GM19351 (cell line): Measurements from ENCODE around the gene DPH5.
"Not testable (repeated sequence)": the region's sequence is repeated elsewhere in the genome, so short reads cannot be mapped to it uniquely, and the experiment has no call there.

Source experiments
- ATAC-seq: cut with Tn5 transposase; IDR thresholded peaks from one replicate; pipeline ENCODE4 v1.9.1; 2021; ENCODE audit warnings: mild to moderate bottlenecking, moderate library complexity; ENCODE audit not compliant: unreplicated experiment

Gene DPH5

DNA sequence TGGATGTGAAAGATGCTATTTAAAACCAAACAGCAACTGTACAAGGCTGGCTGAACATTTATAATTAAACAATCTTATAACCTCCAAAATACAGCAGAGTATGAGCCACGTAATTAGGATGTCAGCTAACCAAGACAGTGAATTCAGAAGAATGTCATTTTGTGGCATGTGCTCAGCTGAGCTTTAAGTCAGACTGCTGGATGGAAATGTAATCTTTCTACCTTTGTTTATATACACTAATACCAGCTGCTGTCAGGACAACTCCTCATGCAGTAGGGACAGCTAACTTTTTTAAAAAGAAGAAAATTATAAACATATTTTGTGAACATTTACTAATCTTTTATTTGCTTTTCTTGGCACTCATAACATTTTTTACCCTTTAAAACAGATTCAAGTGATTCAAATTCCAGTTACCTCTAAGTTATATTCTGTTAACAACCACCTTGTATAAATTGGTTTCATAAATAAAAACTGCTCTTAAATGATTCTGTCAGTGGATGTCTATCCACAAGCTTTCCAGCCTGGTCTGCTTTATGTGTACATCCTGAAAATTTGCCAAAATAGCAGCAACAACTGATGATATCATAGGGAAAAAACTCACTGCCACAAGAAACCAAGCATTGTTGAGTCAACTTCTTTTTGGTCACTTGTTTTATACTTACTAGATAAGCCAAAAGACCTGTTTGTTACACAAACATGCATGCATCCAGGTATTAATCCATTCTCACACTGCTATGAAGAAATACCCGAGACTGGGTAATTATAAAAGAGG lies 36.1 kb downstream of the DPH5 start:
- ATAC-seq: no peak

DNA sequence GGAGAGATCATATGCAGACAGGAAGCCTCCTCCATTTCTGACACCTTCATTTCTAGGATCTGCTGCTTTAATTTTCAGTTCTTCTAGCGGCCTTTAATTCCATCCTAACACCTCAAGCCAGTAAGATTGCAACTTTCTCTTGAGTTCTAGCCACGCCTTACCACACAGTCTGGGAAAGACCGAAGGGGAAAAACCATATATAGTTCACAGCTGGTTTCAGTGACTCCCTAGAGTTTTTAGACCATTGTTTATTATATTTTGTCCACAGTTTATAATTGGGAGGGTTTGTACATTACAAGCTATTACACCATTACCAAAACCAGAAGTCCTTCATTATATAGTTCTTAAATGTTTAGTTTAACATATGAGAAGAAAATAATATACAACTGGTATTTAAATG lies 37.5 kb downstream of the DPH5 start:
- ATAC-seq: no peak

DNA sequence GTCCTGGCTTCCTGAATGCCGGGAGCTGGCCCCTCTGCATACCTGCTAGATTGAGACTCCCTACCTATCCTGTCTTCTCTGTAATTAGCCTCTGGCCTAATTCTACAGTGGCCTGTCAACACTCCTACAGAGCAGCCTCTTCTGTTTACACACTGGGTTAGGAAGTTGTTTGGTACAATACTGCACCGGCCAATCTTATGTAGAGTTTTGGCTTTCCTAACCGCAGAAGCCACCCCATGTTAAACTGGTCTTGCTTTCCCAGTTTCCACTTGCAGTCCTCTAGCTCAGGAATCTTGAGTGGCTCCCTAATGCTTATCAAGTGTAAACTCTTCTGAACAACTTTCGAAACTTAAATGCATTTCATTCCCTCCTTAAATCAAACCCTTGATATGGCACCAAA lies 42.8 kb downstream of the DPH5 start:
- ATAC-seq: no peak

DNA sequence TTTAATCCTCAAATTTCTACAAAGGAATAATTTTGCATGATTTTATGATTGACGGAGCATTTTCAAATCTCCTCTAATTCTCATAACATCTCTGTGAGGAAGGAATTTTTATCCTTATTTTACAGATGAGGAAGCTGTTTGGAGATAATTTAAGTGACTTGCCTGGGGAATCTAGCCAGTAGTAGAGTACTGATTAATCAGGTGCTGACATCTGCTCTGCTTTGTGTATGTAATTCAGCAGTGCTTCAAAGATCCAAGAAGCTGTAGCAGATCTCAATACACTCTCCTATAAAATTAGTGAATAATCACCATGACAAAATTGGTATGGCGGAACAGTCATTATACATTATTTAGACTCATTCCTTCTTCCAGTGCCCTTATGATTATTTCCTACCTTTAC lies 46.0 kb downstream of the DPH5 start:
- no peak for ATAC-seq

DNA sequence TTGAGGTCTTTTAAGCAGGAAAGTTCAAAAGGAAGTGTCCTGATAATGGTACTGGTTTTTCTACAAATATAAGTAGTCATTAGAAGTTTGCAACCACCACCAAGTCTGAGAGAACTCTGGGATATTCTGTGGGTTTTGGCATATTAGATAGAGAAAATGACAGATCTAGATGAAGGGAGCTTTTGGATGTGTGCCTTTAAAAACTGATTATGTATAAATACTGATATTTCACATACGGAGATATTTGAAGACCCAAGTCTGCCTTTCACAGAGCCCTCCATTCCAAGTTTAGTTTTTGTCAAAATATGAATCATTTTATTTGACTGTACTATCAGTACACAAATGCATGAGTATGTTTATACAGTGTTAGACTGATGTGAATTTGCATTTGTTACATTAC lies 48.6 kb downstream of the DPH5 start:
- no peak for ATAC-seq

DNA sequence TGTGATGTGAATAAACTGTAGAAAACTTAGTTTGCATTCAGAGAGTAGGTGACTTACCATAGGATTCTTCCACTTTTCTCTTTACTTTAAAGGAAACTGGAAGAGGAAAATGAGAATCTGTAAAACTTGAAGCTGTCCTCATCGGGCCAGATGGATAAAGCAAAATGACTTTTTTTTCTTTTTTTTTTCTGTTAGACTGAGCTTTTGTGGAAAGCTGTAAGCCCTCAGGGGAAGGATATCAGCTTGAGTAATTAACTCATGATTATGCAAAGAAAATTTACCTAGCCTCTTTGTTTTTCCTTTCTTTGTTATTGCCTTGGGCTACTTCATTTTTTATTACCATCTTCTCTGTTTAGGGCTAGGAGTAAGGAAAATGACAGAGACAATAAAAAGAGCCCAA lies 53.4 kb downstream of the DPH5 start:
- no peak for ATAC-seq

DNA sequence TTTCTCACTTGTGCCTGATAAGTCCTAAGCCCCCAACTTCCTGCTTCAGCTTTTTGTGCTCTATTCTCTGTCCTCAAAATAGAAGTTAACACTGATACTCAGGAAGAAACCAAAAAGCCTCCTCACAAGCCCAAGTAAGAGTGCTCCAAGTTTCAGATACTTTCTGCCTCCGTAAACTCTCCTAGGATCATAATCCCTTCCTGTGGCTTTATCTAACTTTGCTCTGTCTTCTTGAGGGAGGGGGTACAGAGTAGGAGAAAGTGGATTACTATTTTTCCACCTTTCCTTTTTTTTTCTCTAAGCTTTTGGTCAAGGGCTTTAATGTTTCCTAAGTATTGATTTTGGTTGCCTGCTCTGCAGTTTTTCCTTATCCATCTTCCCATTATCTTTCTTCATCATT lies 54.6 kb downstream of the DPH5 start:
- ATAC-seq: no peak

DNA sequence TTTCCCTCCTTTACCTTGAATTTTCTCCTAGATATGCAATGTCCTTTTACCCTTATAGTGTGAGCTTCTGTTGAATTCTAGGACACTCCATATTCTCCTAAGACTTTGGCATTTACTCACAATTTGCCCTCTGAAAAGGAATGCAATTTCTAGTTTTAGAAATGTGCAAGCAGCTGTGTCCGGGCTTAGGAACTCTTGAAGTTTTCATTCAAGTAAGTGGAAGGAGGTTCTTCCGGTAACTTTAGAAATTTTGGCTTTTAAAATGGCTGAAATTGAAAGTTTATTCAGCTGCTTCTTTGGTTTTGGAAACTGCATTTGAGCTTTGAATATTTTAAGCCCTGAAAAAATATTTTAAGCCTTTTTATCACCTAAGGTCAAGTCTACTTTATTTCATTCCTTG lies 56.3 kb downstream of the DPH5 start:
- no peak for ATAC-seq

DNA sequence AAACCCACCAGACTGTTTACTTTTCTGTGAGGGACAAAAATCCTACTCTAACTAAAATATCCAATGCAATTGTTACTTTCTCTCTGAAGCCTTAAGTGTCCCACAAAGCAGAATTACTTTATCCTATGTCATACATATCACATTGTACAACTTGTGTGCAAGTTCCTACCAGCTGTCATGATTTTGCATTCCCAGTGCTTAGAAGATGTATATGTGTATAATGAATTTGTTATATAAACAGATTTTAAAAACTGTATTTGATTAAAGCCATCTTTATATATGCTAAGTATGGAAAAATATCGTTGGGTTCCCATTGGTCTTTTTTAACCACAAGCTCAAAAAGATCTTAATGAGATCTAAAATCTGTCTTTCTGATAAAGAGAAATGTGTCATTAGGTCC lies 57.0 kb downstream of the DPH5 start:
- ATAC-seq: no peak

DNA sequence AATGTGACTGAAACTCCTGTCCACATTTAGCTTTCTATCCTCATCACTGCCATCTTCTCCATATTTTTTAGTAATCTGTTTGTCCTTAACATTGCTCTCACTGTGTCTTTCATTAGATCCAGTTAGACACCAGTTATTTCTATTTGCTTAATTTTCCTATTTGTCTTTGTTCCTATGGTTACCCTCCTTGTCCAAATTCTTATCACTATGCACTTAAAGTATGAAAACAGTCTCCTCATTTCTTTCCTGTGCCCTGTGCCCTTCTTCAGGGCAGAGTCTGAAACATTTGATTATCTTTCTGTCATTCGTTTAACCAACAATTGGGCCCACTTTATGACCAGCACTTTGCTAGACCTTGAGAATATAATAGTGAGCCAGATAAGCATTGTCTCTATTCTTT lies 65.5 kb downstream of the DPH5 start:
- ATAC-seq: no peak

DNA sequence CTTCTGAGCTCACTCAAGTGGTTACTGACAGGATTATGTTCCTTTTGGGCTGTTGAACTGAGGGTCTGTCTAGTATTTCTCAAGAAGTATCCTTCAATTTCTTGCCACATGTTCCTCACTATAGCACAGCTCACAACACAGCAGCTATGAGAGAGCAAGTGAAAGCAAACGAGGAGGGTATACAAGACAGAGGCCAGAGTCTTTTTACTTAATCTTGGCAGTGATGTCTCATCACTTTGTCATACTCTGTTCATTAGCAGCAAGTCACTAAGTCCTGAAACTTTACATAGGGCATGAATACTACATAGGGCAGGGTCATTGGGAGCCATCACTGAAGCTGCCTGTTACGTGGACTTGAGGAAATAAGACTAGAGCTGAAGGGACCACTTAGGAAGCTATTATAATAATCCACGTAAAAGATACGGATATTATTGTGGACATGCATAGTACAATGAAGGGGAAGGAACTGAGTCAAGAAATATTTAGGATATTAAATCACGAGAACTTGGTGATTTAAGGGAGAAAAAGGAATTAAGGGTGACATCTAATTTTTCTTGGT lies 66.0 kb downstream of the DPH5 start:
- ATAC-seq: no peak

DNA sequence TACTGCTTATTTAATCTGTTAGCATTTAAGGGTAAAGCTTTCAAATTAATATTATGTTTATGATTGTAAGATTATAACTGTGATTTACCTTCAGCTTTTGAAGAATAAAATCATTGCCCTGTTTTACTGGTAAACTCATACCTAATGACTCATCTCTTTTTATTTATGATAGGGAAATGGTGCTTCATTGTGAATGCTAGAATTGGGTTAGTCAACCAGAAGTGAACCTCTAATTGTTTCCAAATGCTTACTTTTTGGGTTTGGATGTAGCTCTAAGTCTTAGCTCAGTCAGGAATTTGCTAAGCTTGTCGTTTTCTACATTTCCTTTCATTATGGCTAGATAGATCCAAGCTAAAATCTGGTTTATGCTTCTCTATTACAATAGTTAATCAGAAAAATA lies 70.3 kb downstream of the DPH5 start:
- ATAC-seq: no peak

DNA sequence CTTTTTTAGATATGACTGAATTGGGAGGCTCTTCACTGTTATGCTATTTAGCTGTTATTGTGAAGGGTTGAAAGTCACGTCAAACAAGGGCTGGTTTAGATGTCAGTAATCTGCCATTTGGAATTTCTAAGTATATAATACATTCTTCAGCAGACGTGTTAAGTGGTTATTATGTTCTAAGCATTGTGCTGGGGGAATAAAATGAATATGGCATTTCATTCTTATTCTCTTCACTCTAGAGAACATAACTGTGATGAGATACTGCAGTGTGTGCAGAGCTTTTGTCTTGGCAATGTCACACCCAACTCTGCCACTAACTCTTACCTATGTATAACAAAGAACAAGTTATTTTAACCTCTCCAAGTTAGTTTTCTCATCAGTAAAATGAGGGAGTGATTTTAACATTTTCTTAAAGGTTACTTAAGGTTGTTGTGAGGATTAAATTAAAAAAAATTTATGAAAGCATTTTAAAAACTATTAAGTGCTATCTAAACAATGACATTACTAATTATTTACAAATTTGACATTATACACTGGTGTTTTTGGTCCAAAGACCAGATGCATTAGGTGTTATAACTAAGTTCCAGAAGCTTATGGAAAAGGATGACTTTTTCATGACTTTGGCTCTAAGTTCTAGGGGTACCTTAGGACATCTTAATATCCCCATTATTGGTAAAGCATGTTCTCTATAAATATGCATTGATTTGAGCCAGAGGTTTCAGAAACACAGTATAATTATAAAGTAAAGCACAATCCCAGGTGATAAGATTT lies 71.4 kb downstream of the DPH5 start:
- ATAC-seq: no peak

DNA sequence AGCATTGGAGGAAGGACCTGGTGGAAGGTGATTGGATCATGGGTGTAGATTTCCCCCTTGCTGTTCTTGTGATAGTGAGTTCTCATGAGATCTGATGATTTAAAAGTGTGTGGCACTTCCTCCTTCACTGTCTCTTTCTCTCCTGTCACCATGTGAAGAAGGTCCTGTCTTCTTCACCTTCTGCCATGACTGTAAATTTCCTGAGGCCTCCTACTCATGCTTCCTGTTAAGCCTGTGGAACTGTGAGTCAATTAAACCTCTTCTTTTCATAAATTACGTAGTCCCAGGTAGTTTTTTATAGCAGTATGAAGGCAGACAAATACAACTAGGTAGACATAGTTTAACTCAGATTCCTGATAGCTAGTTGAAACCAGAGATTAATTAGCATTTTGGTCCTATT lies 72.6 kb downstream of the DPH5 start:
- not testable (repeated sequence) for ATAC-seq

DNA sequence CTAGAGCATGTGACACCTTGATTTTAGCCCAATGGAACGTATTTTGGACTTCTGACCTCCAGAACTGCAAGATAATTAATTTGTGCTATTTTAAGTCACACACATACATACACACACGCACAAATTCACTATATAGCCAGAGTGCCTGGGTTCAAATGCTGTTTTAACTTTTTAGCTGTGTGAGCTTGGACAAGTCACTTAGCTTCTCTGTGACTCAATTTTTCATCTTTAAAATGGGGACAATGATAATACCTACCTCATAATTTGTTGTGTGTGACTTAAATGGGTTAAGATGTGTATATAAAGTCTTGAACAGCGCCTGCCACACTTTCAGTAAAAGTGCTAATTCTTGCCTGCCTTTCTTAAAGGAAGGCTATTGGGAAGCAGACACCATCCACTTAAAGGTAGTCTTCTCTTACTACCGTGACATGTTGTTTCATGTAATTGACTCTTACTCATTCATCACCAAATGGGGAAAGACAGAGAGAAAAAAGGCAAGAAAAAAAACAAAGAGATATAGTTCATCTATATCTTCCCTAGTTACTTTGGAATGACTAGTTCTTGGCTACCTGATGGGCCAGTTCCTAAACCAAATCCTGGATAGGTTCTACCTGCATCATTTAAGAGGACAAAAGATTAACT lies 73.4 kb downstream of the DPH5 start:
- ATAC-seq: no peak

DNA sequence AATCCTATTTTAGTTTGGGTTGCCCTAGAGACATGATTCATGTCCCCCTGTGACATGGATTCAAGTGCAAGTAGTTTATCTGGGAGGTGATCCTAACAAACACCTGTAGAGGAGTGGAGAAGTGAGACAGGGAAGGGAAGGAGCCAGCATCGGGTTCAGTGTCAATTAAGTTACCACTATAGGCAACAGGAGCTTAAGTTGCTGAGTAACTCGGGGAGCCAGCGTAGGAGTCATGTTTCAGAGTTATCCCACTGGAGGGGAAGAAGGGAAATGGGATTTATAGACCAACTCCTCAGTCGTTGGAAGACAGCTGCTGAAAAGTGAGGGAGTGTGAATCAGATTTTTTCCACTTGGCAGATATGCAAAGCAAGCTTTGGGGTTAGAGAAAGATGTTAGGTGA lies 74.8 kb downstream of the DPH5 start:
- ATAC-seq: no peak

DNA sequence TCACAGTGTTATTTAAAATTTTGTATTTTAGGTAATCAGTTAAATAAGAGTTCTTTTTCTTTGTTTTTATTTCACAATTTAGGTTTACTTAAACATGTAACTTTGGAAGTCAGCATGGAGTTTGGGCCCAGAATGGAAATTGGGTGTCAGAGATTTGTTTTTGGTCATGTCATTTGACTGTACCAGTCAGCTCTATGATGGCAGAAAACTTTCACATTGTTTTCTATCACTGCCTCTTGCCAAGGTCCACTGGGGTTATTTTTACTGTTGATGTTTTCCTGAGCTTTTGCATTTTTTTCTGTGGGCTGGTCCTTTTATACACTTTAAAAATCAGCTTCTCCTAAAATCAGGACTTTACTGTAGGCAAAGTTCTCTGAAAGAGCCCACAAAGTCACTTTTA lies 75.2 kb downstream of the DPH5 start:
- no peak for ATAC-seq

DNA sequence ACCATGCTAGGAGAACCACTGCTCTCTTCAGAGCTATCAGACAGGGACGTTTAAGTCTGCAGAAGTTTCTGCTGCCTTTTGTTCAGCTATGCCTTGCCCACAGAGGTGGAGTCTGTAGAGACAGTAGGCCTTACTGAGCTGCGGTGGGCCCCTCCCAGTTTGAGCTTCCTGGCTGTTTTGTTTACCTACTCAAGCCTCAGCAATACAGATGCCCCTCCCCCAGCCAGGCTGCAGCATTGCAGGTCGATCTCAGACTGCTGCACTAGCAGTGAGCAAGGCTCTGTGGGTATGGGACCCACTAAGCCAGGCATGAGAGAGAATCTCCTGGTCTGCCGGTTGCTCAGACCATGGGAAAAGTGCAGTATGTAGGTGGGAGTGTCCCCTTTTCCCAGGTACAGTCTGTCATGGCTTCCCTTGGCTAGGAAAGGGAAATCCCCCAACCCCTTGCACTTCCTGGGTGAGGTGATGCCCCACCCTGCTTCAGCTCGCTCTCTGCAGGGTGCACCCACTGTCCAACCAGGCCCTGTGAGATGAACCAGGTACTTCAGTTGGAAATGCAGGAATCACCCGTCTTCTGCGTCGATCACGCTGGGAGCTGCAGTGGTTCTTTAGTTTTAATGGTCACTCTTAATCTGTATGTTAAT lies 75.9 kb downstream of the DPH5 start:
- peak; percentile 88 for ATAC-seq

DNA sequence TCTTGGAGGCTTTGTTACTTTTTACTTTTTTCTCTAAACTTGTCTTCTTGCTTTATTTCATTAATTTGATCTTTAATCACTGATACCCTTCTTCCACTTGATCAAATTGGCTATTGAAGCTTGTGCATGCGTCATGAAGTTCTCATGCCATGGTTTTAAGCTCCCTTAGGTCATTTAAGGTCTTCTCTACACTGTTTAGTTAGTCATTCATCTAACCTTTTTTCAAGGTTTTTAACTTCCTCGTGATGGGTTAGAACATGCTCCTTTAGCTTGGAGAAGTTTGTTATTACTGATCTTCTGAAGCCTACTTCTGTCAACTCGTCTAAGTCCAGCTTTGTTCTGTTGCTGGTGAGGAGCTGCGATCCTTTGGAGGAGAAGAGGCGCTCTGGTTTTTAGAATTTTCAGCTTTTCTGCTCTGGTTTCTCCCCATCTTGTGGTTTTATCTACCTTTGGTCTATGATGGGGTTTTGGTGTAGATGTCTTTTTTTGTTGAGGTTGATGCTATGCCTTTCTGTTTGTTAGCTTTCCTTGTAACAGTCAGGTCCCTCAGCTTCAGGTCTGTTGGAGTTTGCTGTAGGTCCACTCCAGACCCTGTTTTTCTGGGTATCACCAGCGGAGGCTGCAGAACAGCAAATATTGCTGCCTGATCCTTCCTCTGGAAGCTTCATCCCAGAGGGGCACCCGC lies 76.7 kb downstream of the DPH5 start:
- not testable (repeated sequence) for ATAC-seq

DNA sequence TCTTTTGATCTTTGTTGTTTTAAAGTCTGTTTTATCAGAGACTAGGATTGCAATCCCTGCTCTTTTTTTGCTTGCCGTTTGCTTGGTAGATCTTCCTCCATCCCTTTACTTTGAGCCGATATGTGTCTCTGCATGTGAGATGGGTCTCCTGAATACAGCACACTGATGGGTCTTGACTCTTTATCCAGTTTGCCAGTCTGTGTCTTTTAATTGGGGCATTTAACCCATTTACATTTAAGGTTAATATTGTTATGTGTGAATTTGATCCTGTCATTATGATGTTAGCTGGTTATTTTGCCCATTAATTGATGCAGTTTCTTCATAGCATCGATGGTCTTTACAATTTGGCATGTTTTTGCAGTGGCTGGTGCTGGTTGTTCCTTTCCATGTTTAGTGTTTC lies 77.8 kb downstream of the DPH5 start:
- not testable (repeated sequence) for ATAC-seq

DNA sequence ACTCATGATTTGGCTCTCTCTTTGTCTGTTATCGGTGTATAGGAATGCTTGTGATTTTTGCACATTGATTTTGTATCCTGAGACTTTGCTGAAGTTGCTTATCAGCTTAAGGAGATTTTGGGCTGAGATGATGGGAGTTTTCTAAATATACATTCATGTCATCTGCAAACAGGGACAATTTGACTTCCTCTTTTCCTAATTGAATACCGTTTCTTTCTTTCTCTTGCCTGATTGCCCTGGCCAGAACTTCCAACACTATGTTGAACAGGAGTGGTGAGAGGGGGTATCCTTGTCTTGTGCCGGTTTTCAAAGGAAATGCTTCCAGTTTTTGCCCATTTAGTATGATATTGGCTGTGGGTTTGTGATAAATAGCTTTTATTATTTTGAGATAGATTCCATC lies 79.5 kb downstream of the DPH5 start:
- not testable (repeated sequence) for ATAC-seq
